LHCN-M2 (cell line): ENCODE results near the gene SLC19A1. TPM values are rescaled to one million over a fixed set of nuclear protein-coding genes. Genes with fewer than 3 reads are reported as not detected.

ENCODE experiments used
- DNase-seq: peaks from one replicate; pipeline ENCODE4 v3.0.0-alpha.2; 2012; ENCODE audit warnings: low read depth
- total RNA-seq: library from RNA; depleted of rRNA; stranded (reverse); fragments of >200 nt; gene quantifications from 2 replicates; pipeline ENCODE4 v1.2.3, GENCODE V29; 2014

The SLC19A1 gene
- total RNA-seq, 1 experiment from 2014 or later, result 21.8 TPM

GRCh38 chr21:45545236-45545570 is 3.0 kb upstream of the SLC19A1 start:
- DNase-seq, result no peak

DNA sequence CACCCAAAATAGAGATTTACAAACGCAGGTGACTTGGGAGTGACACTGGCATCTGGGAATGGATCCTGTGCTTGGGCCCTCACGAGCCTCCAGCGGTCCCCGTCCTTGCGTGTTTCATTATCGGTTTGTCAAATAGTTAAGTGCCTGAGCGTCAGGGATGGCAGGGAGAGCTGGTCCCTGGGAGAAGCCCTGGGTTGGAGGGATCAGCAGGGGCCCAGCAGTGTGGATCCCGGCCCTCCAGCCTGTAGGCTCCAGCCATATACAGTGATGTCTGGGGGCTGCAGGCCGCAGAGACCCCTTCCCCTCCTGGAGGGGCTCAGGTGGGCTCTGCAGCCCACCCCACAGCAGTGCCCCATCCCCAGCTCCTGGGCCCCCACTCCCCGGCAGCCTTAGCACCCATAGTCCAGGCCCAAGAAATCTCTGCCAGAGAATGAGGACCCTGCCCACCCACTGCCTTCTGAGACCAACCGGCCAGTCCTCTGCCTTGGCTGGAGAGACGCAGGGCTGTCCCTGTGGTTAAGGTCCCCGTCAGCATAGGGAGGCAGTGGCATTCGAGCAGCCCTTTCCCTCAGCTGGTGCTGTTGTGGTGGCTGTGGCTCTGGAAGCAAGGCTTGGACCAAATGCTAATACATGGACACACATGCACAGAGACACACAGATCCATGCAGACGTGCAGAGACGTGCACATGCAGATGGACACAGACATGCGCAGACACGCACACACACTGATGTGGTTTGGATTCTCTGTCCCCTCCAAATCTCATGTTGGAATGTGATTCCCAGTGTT is 2.4 kb upstream of the SLC19A1 start:
- DNase-seq, result no peak

GRCh38 chr21:45543710-45544448 is 1.6 kb upstream of the SLC19A1 start:
- DNase-seq, result no peak

DNA sequence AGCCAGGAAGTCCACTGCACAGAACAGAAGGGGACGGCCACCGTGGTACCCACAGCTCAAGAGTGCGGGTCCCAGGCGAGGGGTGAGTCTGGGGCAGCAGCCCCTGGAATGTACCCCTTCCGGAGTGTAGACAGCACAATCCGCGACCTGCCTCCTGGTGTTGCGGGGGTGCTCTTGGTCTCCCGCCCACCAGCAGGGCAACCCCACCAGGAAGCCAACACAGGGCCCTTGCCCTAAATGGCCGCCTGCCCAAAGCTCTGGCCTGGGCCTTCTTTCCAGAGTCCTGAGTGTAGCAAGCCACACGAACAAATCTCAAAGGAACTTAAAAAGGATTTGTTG is 1.1 kb upstream of the SLC19A1 start:
- no peak for DNase-seq

DNA sequence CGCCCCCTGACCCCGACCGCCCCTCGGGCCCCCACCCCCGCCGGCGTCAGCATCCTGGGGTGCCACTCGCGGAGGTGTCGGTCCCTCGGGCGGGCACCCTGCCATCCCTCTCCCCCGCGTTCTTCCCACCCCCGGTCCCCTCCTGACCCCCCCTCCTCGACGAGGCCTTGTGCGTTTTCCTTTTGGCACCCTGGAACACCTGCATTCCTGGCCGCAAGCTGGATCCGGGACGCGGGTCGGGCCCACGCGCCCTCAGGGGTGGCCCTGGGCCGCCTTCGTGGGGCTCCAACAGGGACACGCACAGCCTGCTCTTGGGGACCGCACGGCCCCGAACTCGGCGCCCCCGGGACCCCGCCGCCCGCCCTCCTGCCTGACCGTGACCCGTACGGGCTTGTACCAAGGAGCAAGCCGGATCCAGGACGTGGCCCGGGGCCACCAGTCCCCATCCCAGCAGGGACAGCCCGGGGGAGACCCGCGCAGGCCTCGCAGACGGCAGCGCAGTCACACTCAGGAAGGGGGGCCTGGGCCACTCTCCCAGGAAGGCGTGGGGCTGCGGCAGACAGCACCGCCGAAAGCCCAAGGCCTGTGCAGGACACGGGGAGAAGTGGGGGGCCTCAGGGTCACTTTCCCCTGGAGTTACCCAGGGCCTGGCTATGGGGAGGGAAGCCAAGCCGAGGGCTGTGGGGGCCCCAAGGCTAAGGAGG is 579 bp upstream of the SLC19A1 start:
- DNase-seq, result no peak

DNA sequence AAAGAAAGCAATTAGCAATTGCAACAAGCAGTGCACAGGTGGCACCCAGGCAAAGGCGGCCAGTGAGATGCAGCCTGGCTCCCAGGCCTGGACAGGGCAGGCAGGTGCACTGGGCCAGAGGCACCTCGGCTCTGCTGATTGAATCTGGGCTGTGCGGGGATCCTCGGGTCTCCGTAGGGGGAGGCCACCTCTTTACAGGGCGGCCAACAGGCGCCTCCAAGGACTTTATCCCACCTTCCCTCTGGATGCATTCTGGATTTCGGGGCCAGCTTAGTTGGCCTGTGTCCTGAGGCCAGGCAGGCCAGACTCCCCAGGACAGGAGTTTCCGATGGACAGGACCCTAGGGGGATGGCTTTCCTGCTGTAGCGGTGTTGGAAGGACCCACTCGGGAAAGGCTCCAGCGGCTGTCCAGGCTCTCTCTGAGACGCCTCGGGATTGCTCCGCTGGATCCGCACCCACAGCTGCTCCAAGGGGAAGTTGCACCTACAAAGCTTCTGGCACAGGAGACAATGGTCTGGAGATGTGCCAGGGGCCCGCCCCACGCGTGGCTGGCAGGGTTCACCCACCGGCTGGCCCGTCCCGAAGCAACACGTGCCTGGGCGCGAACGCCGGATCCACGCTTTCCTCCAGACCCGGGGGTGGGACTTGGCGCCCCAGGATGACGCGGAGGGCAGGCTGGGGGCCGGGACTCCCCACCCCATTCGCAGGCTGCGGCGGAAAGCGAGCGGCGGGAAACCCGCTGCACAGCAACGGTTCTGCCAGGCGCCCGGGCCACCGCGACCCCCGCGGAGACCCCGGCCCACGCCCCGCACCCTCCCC is 810 bp downstream of the SLC19A1 start:
- peak; percentile 62 for DNase-seq

- no peak for DNase-seq
Measured at GRCh38 chr21:45540601-45540970, 1.7 kb downstream of the SLC19A1 start.

GRCh38 chr21:45539796-45540600 is 2.2 kb downstream of the SLC19A1 start:
- no peak for DNase-seq

GRCh38 chr21:45539046-45539795 is 3.0 kb downstream of the SLC19A1 start:
- no peak for DNase-seq

- no peak for DNase-seq
Measured at GRCh38 chr21:45538381-45539045, 3.7 kb downstream of the SLC19A1 start.

- no peak for DNase-seq
Measured at GRCh38 chr21:45537746-45538291, 4.4 kb downstream of the SLC19A1 start.

DNA sequence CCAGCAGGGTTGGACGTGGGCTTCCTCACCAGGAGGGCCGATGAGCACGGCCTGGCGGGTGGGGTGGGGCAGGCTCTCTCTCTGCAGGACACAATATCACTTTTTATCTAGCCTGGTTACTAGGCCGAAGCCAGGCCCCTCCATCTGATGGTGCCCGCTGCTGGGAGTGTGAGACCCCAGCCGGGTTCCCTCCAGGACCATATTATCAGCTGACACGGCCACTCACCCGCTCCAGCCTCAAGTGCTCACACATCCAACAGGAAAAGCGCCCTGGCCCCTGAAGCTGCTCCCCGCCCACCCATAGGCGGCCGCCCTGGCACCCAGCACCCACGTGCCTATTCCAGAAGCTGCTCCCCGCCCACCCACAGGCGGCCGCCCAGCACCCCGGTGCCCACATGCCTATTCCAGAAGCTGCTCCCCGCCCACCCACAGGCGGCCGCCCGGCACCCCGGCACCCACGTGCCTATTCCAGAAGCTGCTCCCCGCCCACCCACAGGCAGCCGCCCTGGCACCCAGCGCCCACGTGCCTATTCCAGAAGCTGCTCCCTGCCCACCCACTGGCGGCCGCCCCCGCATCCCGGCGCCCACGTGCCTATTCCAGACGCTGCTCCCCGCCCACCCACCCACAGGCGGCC is 5.0 kb downstream of the SLC19A1 start:
- DNase-seq, result no peak

DNA sequence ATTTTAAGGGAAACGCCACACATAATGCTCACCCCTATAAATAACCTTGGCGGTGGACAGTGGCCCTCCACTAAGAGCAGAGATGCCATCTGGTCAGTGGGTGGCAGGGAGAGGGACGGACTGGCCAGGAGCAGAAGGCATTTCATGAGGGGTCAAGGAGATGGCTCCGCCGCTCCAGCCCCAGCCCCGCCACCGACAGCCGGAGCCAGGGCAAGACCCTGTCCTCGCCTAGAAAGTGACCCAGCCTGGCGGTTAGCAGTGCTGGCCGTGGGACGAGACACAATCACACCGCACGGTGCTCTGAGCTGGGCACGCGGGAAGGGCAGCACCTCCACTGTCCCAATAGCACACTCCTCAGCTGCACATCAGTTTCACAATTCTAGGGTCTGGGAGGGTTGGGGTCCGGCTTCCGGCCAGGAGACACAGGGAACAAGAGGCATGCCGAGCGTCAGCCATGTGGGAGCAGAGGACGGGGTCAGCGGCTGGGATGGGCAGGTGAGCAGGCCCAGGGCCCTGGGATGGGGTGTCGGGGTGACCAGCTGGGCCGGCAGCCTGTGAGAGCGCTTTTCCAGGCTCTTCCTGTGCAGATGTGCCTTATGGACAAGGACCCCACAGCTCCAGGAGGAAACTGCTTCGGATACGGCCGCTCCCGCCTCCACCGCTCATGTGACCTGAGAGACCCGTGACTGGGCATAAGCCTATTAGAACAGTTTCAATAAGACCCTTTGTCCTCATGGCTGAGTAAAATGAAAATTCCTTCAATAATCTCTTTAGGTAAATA is 5.7 kb downstream of the SLC19A1 start:
- DNase-seq, result no peak

GRCh38 chr21:45535341-45536081 is 6.7 kb downstream of the SLC19A1 start:
- no peak for DNase-seq

- DNase-seq, result no peak
Measured at GRCh38 chr21:45534636-45535331, 7.5 kb downstream of the SLC19A1 start.

- DNase-seq, result no peak
Measured at GRCh38 chr21:45533846-45534635, 8.2 kb downstream of the SLC19A1 start.
